Fibroblast of pulmonary artery (primary cell): ENCODE data around the gene CCNL1.

Source experiments
- DNase-seq: peaks from one replicate; pipeline ENCODE4 v3.0.0-alpha.2; 2010; ENCODE audit warnings: low read depth
- H3K4me3 ChIP-seq: replicated peaks from 2 replicates; pipeline ENCODE4 v1.5.1; 2011; ENCODE audit warnings: low read depth, mild to moderate bottlenecking, control low read depth, low read length, moderate library complexity
- CTCF ChIP-seq: IDR thresholded peaks from 2 replicates; pipeline ENCODE4 v1.5.1; 2011; ENCODE audit warnings: mild to moderate bottlenecking, control low read depth, low read length, inconsistent platforms; ENCODE audit errors: missing control alignments

Gene CCNL1

GRCh38 chr3:157110761-157111278, 49.1 kb downstream of the CCNL1 start:
- DNase-seq = no peak
- TF ChIP-seq CTCF = no peak
- no peak overlapping the region for H3K4me3 ChIP-seq

GRCh38 chr3:157109267-157110141, 50.4 kb downstream of the CCNL1 start:
- no peak overlapping the region for H3K4me3 ChIP-seq
- DNase-seq = peak; percentile 57
- TF ChIP-seq CTCF = no peak

GRCh38 chr3:157107644-157108133, 52.3 kb downstream of the CCNL1 start:
- H3K4me3 ChIP-seq = no peak overlapping the region
- no peak for DNase-seq
- TF ChIP-seq CTCF = no peak

GRCh38 chr3:157107037-157107436, 52.9 kb downstream of the CCNL1 start:
- DNase-seq = no peak
- no peak overlapping the region for H3K4me3 ChIP-seq
- TF ChIP-seq CTCF = no peak

GRCh38 chr3:157104928-157105652, 54.9 kb downstream of the CCNL1 start:
- H3K4me3 ChIP-seq = no peak overlapping the region
- no peak for DNase-seq
- TF ChIP-seq CTCF = no peak

GRCh38 chr3:157104521-157104920, 55.4 kb downstream of the CCNL1 start:
- TF ChIP-seq CTCF = no peak
- no peak for DNase-seq
- no peak overlapping the region for H3K4me3 ChIP-seq
